GM23248 (cell line): ENCODE data around the gene ADGRL1. TPM values are rescaled to one million over a fixed set of nuclear protein-coding genes. Genes with fewer than 3 reads are reported as not detected.
A peak's percentile ranks its signal among the peaks of the same experiment; 100 is the strongest.
"Not testable (repeated sequence)": the region's sequence is repeated elsewhere in the genome, so short reads cannot be mapped to it uniquely, and the experiment has no call there.

ENCODE experiments used
- DNase-seq: peaks from one replicate; pipeline ENCODE4 v3.0.0-alpha.2; 2015
- H2AFZ ChIP-seq: fragments of 200-600 bp; sonication (generic); 2 replicates; pipeline ENCODE4 v1.6.1; 2016; ENCODE audit warnings: antibody characterized with exemption
- H3F3A ChIP-seq: fragments of 200-600 bp; sonication (generic); 2 replicates; pipeline ENCODE4 v1.6.1; 2016; ENCODE audit warnings: mild to moderate bottlenecking, antibody characterized with exemption, mixed run types; ENCODE audit not compliant: insufficient read depth
- H3K27ac ChIP-seq: fragments of 200-600 bp; sonication (generic); 2 replicates; pipeline ENCODE4 v1.5.1; 2016; ENCODE audit warnings: mild to moderate bottlenecking
- H3K27me3 ChIP-seq: fragments of 200-600 bp; sonication (generic); replicated peaks from 2 replicates; pipeline ENCODE4 v1.6.1; 2016; ENCODE audit warnings: mild to moderate bottlenecking; ENCODE audit not compliant: insufficient read depth
- H3K36me3 ChIP-seq: fragments of 200-600 bp; sonication (generic); 2 replicates; pipeline ENCODE4 v1.6.1; 2016; ENCODE audit warnings: low read depth, mild to moderate bottlenecking
- H3K4me1 ChIP-seq: fragments of 200-600 bp; sonication (generic); 2 replicates; pipeline ENCODE4 v1.6.1; 2016; ENCODE audit warnings: mild to moderate bottlenecking; ENCODE audit not compliant: insufficient read depth
- H3K4me2 ChIP-seq: fragments of 200-600 bp; sonication (generic); one replicate; pipeline ENCODE4 v1.6.1; 2016; ENCODE audit warnings: mild to moderate bottlenecking; ENCODE audit not compliant: unreplicated experiment
- H3K4me3 ChIP-seq: fragments of 200-600 bp; sonication (generic); 2 replicates; pipeline ENCODE4 v1.5.1; 2016; ENCODE audit warnings: mild to moderate bottlenecking
- H3K79me2 ChIP-seq: fragments of 200-600 bp; sonication (generic); 2 replicates; pipeline ENCODE4 v1.6.1; 2016; ENCODE audit warnings: mild to moderate bottlenecking; ENCODE audit not compliant: insufficient read depth
- H3K9ac ChIP-seq: fragments of 200-600 bp; sonication (generic); 2 replicates; pipeline ENCODE4 v1.6.1; 2016; ENCODE audit warnings: mild to moderate bottlenecking
- H3K9me2 ChIP-seq: fragments of 200-600 bp; sonication (generic); 2 replicates; pipeline ENCODE4 v1.6.1; 2016; ENCODE audit warnings: mixed run types, mild to moderate bottlenecking, moderate library complexity; ENCODE audit not compliant: insufficient read depth
- H3K9me3 ChIP-seq: fragments of 200-600 bp; sonication (generic); one replicate; pipeline ENCODE4 v1.6.1; 2017; ENCODE audit warnings: low read depth
- H4K20me1 ChIP-seq: fragments of 200-600 bp; sonication (generic); 2 replicates; pipeline ENCODE4 v1.6.0; 2016; ENCODE audit not compliant: insufficient read depth
- EZH2 ChIP-seq: fragments of 200-600 bp; sonication (generic); IDR thresholded peaks from 2 replicates; pipeline ENCODE4 v1.6.1; 2018; ENCODE audit warnings: antibody characterized with exemption, mild to moderate bottlenecking; ENCODE audit not compliant: insufficient read depth, poor library complexity, severe bottlenecking
- EZH2phosphoT487 ChIP-seq: fragments of 200-600 bp; sonication (generic); IDR thresholded peaks from 2 replicates; pipeline ENCODE4 v1.6.1; 2018; ENCODE audit warnings: antibody characterized with exemption, moderate library complexity, mild to moderate bottlenecking, low read depth; ENCODE audit not compliant: insufficient read depth
- WGBS, 2 experiments: methylation state at CpG; one replicate each; pipeline ENCODE4 v1.1.6; 2015 to 2017; ENCODE audit warnings: low lambda C conversion rate in 2 of 2, low coverage in 1 of 2; ENCODE audit errors: missing lambda C conversion rate in 2 of 2; 5-methylcytosine and 5-hydroxymethylcytosine counted together
- in situ Hi-C: fragments of 300-500 bp; cut with MboI; formaldehyde crosslinking; loops from 2 replicates; pipeline ENCODE4 v1.15.0; 2020
- polyA plus RNA-seq: library from polyadenylated mRNA; unstranded; fragments of >200 nt; fragmentation: Nextera tagmentation; extraction: Ambion mirVana; gene quantifications from 2 replicates; pipeline ENCODE4 v1.2.1, GENCODE V29; 2016
- total RNA-seq: library from RNA; depleted of rRNA; stranded (reverse); fragments of >200 nt; shearing (Covaris generic); gene quantifications from 2 replicates; pipeline ENCODE4 v1.2.3, GENCODE V29; 2014

ADGRL1 gene
- total and polyA plus RNA-seq, 2 experiments from 2014 or later = 1.0 to 3.0 TPM

GRCh38 chr19:14197882-14198281 is 8.1 kb downstream of the ADGRL1 start:
- Histone ChIP-seq H3K9me3 (no peaks in the 10 kb centered on the region), H3K9ac (no peak overlapping the region), H3K27ac (no peak overlapping the region), H3K4me3 (no peak overlapping the region), H4K20me1 (no peaks in the 10 kb centered on the region), H3K9me2 (no peaks in the 10 kb centered on the region), H3K79me2 (no peaks in the 10 kb centered on the region), H3K27me3 (no peaks in the 10 kb centered on the region), H2AFZ (no peak overlapping the region), H3K4me1 (no peaks in the 10 kb centered on the region), H3F3A (no peaks in the 10 kb centered on the region), H3K4me2 (no peak overlapping the region), H3K36me3 (no peaks in the 10 kb centered on the region)
- in situ Hi-C loops = loop anchor here (5.0 kb wide), 1 partner anchor 154 kb away; no protein-coding TSS in a partner anchor
- no peak for TF ChIP-seq EZH2phosphoT487
- no peak for TF ChIP-seq EZH2
- 83 to 91% methylated on average over 4 to 5 of the region's 5 CpGs for WGBS, 2 experiments
- DNase-seq = no peak

GRCh38 chr19:14197288-14197687 is 8.7 kb downstream of the ADGRL1 start:
- in situ Hi-C loops = loop anchor here (5.0 kb wide), 1 partner anchor 155 kb away; no protein-coding TSS in a partner anchor
- not testable (repeated sequence) for H3K36me3 ChIP-seq, H3K79me2 ChIP-seq, H3F3A ChIP-seq, H2AFZ ChIP-seq, H3K4me1 ChIP-seq, H3K9me2 ChIP-seq, H3K4me3 ChIP-seq, H3K9ac ChIP-seq, H4K20me1 ChIP-seq, H3K27ac ChIP-seq, H3K4me2 ChIP-seq, H3K9me3 ChIP-seq, DNase-seq, H3K27me3 ChIP-seq
- 75 to 79% methylated on average over 5 to 7 of the region's 7 CpGs for WGBS, 2 experiments

- H3K27ac ChIP-seq, H3K9ac ChIP-seq, H3K9me2 ChIP-seq, H3K4me2 ChIP-seq, H3K79me2 ChIP-seq, H3K4me1 ChIP-seq, H2AFZ ChIP-seq, H3K27me3 ChIP-seq, H3K36me3 ChIP-seq, H3K9me3 ChIP-seq, H3F3A ChIP-seq, H4K20me1 ChIP-seq, H3K4me3 ChIP-seq: not testable (repeated sequence)
- DNase-seq = peak; percentile 75
- WGBS, 2 experiments = 7 to 8% methylated on average over 12 of the region's 12 CpGs
- in situ Hi-C loops = loop anchor here (5.0 kb wide), 1 partner anchor 156 kb away; no protein-coding TSS in a partner anchor
Observed at GRCh38 chr19:14196105-14196504, 9.9 kb downstream of the ADGRL1 start.

GRCh38 chr19:14195216-14195615 is 10.8 kb downstream of the ADGRL1 start:
- H3K27ac ChIP-seq, H3K79me2 ChIP-seq, H3K4me1 ChIP-seq, H3K27me3 ChIP-seq, H3K9ac ChIP-seq, H3K36me3 ChIP-seq, H3K9me3 ChIP-seq, H3K9me2 ChIP-seq, H3K4me2 ChIP-seq, H3F3A ChIP-seq, H2AFZ ChIP-seq, DNase-seq, H3K4me3 ChIP-seq, H4K20me1 ChIP-seq: not testable (repeated sequence)
- 61 to 72% methylated on average over 12 of the region's 12 CpGs for WGBS, 2 experiments
- in situ Hi-C loops = loop anchor here (5.0 kb wide), 1 partner anchor 157 kb away; no protein-coding TSS in a partner anchor

- Histone ChIP-seq H3F3A (no peaks in the 10 kb centered on the region), H3K9me2 (no peaks in the 10 kb centered on the region), H3K4me2 (no peak overlapping the region), H2AFZ (no peak overlapping the region), H3K36me3 (no peaks in the 10 kb centered on the region), H3K9ac (no peak overlapping the region), H3K27me3 (no peaks in the 10 kb centered on the region), H3K4me1 (no peaks in the 10 kb centered on the region), H3K4me3 (no peak overlapping the region), H3K9me3 (no peaks in the 10 kb centered on the region), H3K79me2 (no peaks in the 10 kb centered on the region), H3K27ac (no peak overlapping the region), H4K20me1 (no peaks in the 10 kb centered on the region)
- 90 to 94% methylated on average over 12 of the region's 12 CpGs for WGBS, 2 experiments
- DNase-seq = no peak
- in situ Hi-C loops = no loop called here
- TF ChIP-seq EZH2phosphoT487 (no peak), EZH2 (no peak)
Observed at GRCh38 chr19:14189415-14189814, 16.6 kb downstream of the ADGRL1 start.

GRCh38 chr19:14188086-14188485 is 17.9 kb downstream of the ADGRL1 start:
- 72 to 90% methylated on average over 7 of the region's 7 CpGs for WGBS, 2 experiments
- H3F3A ChIP-seq, H3K9me3 ChIP-seq, H3K9me2 ChIP-seq, H2AFZ ChIP-seq, DNase-seq, H3K4me2 ChIP-seq, H3K4me1 ChIP-seq, H3K79me2 ChIP-seq, in situ Hi-C loops, H4K20me1 ChIP-seq, H3K9ac ChIP-seq, H3K27me3 ChIP-seq, H3K36me3 ChIP-seq, H3K27ac ChIP-seq, H3K4me3 ChIP-seq: not testable (repeated sequence)
